HS-5 (cell line): ENCODE data around the gene KIF1A.
"Not testable (repeated sequence)": the region's sequence is repeated elsewhere in the genome, so short reads cannot be mapped to it uniquely, and the experiment has no call there.

ENCODE experiments used
- DNase-seq: peaks from one replicate; pipeline ENCODE4 v3.0.0-alpha.2; 2012; ENCODE audit warnings: low read depth

The KIF1A gene

DNA sequence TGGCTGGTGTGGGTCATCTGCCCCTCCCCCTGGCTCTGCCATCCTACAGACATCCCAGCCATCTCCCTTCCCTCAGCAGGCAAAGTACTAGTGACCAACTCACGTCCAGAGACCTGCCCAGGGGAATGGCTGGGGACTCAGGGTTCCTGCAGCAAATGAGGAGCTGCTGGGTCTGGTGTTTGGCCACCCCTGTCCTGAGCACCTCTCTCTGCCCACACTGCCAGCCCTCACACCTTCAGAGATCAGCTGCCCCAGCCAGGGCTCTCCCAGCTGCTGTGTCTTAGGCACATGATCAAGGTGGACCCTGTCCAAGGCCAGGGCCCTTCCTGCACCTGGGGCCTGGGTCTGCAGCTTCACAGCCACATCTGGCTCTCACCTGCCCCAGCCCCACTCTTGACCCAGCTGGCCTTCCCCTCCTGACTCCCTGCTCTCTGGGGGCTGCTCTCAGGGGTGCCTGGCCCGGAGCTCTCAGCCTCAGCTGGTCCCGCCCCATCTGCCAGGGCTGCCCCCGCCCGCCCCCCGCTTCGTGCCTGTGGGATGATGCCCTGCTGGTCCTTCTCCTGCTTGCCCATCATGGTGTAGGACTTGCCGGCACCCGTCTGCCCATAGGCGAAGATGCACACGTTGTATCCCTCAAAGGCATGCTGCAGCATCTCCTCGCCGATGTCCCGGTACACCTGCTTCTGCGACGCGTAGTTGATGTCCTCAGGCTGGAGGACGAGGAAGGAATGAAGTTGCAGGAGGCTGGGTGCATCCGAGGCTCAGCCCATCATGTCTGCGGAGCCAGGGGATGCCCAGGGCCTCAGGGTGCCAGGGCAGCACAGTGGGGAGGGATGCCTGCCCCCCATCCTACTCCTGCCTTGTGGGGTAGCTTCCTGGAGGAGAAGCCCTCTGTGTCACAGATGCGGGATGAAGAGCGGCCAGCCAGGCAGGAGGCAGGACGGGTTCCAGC, 32.2 kb downstream of the KIF1A start:
- DNase-seq: no peak

DNA sequence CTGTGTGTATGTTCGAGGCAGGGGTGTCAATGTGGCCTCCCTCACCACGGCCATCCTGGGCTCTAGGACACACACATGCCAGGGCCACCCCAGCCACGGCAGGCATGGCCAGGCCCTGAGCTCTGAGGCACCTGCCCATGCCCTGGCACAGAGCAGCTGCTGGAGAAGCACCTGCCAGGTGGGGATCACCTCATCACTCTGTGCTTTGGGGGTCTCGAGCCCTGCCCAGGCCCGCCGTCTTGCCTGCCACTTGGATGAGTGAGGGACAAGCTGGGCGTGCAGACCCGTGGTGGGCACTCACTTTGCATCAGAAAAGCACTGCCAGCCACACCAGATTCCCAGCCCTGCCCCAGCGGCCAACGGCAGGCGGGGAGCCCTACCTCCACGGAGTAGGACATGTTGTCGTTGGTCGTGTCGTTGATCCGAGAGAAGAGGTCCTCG, 33.1 kb downstream of the KIF1A start:
- DNase-seq: no peak

DNA sequence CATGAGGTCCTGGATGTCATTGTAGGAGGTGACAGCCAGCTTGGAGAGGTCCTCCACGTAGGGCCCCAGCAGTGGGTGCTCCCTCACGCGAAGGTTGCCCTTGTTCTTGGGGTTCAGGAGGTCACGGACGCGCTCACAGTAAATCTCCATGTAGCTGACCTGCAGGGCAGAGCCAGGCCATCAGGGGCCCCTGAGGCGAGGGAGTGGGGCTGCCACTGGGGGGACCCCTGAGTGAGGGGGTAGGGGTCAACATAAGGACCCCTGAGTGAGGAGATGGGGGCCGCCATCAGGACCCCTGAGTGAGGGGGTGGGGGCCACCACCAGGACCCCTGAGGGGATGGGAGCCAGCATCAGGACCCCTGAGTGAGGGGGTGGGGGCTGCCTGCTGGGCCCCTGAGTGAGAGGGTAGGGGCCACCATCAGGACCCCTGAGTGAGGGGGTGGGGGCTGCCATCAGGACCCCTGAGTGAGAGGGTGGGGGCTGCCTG, 33.6 kb downstream of the KIF1A start:
- no peak for DNase-seq

DNA sequence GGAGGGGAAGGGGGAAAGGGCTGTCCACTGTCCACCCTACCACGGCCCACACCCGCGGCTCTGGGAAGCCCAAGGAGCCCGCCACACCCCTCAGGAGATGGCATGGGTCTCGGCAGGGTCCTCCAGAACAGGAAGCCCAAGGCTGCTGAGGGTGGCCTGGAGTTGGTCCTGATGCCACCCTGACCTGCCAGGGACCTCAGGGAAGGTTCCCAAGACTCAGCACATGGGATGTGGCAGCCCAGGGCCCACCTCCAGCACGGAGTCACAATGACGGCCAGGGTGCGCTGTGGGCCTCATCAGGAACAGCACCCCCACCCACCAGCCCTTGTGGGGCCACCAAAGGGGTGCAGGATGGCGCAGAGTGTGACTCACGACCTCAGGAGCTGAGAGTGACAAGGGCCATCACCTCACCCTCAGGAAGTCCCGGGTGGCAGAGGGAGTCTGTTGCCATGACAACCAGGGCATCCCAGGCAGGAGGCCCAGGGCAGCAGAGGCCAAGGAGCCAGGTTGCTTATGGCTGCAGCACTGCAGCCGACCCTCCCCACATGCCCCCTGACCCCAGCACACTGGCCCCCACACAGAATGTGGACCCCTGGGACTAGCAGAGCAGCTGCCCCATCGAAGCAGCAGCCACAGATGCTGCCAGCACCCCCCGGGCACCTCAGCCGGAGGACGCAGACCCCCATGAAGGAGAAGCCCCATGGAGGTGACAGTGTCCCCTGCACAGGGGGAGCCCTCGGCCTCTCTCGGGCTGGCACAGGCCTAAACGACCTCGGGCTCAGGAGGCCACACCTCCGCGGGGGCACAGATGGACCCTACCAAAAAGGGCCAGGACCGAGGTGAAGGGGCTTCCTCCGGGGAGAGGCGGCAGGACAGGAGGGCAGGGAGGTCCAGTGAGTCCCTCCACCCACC, 34.3 kb downstream of the KIF1A start:
- no peak for DNase-seq

DNA sequence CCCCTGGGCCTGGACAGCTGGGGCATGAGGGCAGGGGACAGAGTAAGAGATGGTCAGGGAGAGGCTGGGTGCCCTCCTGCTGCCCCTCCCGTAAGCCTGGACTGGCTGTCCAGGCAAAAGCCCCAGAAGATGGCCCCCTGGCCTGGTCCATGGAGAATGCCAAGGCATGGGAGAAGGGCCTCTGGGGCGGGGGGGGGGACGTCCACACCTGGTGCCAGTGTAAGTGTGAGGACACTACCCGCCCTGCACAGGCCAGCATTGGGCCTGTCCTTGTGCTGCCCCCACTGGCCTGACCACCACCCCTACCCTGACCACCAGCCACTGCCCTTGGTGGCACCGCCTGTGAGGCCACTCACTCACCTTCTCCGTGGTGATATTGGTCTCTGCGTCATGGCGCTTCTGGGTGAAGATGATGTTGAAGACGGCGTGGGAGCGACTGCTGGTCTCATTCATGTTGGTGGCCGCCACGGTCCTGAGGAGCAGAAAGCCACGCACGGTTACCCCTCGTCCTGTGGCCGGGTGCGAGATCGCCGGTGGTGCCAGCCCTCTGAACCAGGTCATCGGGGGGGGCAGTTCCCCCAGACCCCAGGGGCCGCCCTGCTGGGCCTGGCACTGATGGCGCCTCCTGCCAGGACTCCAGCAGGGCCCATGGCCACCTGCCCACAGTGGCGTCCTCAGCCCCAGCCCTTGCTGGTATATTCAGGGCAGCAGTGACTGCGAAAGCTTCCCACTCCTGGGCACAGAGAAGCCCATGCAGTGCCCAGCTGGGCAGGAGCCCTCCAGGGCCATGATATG, 35.2 kb downstream of the KIF1A start:
- DNase-seq: no peak

DNA sequence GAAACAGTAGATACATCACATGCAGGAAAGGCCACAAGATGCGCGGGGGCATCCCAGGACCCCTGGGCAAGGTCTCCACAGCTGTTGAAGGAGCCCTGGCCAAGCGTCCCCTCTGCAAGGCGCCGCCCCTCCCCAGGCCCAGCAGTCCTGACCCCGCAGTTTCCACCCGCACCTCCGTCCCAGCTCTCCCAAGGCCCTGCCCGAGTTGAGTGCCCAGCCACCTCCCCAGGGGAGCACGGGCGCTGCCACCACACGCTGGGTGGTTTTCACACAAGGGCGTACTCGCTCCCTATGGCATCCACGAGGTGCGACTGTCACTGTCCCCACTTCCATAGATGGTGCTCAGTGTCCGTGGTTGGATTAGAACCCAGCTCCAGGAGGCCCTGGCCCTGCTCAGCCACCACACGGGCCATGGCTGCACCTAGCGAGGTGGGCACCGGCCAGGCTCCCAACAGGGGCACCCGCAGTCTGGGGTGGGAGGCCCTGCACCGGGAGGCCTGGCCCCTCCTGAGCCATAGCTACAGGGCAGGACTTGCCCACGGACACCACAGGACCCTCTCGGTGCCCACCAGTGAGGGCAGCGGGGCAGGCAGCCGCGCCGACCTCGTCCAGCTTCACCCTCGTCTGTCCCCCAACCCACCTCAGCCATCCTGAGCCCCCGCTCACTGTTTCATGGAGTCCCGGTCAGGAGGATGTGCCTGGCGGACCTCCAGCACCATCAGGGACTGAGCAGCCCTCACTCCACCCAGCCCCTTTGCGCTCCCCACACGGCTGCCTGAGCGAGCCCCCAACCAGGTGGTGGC, 36.0 kb downstream of the KIF1A start:
- no peak for DNase-seq

DNA sequence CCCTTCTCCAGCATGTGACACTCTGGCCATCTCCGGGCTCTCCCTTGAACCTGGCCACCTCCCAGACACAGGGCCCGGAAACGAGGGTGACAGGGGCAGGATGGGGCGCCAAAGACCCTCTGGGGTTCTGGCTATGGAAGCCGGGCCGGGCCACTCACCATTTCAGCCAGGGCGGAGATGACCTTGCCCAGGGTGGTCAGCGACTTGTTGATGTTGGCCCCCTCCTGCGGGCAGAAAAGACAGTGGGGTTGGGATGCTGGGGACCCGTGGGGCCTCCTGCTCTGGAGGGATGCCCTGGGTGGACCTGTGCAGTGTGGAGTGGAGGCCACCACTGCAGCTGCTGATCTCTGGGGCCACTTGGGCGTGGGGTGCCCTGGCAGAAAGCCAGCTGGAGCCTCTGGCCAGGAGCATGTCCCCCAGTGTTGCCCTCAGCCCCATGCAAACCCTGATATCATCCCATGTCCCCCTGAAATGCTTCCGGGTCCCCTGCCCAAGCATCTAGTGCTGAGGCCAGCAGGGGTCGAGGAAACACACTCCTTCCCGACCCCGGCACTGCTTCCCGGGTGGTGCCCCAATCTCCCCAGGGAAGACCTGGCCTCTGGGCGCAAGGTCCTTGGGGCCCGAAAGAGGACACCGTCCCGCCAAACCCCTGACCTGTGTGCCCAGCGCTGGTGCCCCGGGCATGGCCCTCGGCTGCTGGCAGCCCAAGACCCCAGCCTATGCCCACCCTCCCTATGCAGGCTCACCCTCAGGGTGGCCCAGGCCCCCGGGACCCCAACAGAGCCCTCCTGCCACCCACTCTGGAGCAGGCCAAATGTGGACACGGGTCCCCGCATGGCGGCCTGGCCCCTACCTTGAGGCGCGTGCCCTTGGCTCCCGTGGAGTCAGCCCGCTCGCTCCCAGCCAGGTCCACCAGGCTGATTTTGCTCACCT, 36.9 kb downstream of the KIF1A start:
- DNase-seq: no peak

DNA sequence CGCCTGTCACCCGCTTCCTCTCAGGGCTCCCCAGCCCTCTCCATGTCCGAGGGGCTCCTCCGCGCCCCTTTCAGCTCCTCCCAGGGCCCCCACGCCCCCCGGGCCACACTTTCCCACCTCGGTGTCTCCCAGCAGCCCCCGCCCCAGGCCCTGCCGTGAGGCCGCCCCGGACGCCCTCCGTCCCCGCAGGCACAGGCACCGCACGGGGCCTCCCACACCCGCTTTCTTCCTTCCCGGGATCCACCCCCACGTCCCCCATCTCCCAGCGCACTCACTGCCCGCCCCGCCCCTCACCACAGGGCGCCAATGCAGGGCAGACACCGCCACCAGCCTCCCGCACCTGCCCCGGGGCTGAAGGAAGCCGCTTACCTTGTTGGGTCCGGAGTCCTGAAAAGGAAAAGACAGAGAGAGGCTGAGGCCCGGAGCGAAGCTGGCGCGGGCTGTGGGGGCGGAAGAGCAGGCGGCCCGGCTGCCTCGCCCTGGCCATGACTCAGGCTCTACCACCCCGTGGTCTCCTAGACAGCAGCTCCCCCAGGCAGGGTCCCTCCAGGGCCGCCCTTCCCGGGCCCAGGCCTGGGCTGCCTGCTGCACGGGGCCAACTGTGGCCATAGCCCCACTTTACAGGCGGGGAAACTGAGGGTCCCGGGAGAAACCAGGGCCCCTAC, 37.7 kb downstream of the KIF1A start:
- no peak for DNase-seq

DNA sequence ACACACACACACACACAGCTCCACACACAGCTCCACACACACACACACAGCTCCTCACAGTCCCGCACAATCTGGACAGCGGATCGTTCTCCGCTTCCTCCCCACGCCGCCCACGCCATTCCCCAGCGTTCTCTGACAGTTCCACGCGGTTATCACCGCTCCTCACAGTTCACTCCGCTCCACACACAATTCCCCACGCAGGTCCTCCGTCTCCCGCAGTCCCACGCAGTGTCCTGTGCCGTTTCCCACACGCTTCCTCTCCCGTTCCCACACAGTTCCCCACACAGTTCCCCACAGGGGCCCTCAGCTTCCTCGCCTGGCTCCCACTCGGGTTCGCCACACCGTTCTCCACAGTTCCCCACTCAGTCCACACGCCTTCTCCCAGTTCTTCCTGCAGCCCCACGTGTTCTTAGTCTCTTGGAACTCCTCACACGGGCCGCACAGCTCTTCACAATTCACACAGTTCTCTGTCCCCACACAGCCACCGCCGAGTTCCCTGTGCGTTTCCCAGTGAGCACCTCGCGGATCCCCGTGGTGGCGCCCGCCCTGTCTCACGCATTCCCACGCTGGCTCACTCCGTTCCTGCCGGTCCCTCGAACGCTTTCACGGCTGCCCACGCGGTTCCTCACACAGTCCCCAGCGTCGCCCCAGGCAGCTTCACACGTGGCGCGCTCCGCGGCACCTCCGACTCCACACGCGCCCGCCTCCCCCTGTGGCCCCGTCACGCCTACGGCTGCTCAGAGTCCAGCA, 38.4 kb downstream of the KIF1A start:
- DNase-seq: no peak

DNA sequence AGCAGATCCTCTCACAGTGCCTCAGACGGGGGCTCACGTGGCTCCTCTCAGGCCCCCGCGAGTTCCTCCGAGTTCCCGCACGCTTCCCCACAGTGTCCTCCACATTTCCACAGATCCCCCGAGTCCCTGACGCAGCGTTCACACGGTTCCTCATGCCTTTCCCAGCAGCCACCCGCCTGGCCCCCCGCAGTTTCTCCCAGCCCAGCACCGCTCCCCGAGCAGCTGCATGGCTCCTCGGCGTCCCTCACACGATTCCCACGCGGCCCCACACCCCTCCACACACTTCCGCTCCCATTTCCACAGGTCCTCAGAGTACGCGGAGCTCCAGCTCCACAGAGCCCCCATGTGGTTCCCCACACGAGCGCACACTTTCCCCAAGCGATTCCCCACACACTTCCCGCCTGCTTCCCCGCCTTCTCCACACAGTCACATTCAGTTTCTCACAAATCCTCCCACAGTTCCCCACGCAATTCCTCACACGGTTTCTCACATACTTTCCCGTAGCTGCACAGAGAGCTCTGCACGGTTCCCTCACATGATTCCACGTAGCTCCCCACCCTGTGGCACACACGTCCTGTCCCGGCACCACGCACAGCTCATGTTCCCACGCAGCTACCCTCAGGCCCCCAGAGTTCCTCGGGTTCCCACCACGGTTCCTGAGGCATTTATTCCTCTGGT, 39.9 kb downstream of the KIF1A start:
- no peak for DNase-seq

DNA sequence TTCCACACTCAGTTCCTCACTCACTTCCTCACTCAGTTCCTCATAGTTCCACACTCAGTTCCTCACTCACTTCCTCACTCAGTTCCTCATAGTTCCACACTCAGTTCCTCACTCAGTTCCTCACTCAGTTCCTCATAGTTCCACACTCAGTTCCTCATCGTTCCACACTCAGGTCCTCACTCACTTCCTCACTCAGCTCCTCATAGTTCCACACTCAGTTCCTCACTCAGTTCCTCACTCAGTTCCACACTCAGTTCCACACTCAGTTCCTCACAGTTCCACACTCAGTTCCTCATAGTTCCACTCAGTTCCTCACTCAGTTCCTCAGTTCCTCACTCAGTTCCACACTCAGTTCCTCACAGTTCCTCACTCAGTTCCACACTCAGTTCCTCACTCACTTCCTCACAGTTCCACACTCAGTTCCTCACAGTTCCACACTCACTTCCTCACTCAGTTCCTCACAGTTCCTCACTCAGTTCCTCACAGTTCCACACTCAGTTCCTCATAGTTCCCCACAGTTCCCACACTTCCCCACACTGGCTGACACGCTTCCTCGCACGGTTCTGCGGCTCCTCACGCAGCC, 40.7 kb downstream of the KIF1A start:
- not testable (repeated sequence) for DNase-seq

DNA sequence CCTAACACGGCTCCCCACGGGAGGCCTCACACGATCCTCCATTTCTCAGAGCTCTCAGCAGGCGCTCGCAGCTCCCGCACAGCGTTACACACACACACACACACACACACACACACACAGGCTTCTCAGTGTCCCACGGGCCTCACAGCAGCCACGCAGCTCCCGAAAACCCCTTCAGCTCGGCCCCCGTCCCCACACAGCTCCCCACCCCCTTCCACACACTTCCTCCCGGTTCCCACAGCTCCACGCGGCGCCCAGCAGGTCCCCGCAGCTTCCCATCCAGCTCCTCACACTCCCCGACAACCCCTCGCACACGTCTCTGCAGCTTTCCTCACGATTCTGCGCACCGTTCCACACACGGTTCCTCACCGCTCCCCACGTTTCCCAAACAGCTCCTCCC, 41.6 kb downstream of the KIF1A start:
- no peak for DNase-seq

DNA sequence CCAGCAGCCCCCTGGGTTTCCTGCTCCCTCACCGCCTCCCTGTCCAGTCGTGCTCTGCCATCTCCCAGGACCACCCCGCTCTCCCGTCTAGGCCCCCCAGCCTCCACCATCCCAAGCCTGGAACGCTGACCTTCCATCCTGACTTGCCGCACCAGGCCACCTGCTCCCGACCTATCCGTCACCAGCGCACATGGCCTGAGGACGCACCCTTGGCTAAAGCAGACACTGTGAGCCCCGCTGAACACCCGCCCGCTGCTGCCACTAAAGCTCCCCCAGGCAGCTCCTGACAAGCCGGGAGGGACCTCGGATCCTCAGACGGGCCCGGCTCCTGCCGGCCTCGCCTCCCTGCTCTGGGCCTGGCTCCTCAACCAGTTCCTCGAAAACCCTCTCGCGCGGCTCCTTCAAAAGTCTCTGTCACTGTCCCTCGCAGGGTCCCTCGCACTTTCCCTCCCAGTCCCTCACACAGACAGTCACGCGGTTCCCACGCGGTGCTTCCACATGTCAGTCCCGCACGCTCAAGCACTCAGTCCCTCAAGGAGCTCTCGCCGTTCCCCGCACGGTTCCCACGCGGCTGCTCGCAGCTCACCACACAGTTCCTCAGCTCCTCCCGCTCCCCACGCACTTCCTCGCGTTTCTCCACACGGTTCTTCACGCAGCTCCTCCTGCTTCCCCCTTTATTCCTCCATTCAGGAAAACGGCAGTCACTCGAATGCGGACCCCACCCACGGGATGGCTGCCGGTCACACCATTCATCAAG, 42.4 kb downstream of the KIF1A start:
- no peak for DNase-seq

DNA sequence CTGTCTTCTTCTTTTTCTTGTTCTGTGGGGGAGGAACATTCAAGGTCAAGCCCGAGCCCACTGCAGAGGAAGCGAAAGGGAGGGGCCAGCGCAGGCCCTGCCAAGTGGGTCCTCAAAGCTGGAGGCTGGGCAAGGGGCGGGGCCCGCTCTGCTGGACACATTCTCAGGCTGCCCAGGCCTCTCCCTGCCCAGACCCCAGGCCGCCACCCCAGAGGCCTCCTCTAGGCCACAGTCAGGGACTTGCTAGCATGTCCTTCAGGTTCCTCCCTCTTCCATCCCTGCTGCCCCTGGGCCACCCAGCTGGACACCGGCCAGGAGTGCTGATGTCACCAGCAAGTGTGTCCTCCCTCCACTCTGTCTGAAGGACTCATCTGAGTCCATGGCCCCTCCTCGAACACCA, 44.1 kb downstream of the KIF1A start:
- no peak for DNase-seq

DNA sequence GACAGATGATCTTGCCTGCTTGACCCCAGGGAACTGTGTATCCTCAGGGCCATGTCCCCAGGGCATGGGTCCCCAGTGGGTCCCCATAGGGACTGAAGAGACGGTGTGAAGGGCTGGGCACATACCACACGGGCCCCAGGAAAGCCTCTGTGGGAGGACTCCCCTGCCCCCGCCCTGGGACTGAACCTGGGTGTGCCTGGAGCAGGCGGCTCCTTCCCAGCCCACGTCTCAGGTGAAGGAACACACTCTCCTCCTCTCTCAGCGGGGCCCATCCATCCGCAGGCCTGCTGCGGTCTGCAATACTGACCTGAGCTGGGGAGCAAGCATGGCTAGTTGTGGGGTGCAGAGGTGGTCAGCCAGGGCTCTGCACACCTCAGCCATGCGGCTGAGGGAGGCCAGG, 45.2 kb downstream of the KIF1A start:
- DNase-seq: no peak

DNA sequence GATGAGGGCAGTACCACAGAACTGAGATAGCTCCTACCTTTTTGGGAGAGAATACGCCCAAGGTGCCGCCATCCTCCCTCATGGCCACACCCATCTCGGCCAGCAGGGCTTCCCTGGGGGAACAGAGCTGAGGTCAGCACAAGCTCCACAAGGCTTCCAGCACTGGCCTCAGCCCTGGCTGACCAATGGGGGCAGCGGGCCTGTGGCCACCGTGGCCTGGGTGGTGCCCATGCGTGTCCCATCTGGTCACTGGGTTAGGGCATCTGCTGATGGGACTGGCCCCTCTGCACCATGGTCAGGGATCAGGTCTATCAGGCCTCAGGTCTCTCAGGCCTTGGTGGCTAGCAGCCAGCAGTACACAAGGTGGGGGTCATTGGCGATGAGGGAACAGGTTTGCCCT, 50.9 kb downstream of the KIF1A start:
- DNase-seq: no peak

DNA sequence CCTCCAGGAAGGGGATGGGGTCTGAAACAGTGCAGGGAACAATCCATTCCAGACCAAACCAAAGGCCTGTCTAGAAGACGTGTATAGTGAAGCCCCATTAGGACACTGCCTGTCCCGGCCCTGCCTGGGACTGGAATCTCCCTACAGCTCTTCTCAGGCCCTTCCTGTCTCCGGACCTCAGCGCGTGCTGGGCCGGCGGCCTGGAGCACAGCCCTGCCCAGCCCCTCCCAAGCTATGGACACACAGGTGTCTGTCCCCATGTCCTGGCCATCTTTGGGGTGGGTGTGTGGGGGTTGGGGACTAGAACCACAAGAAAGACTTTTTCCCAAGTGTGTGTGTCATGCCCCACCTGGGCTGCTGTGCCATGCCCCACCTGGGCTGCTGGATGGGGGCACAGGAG, 51.8 kb downstream of the KIF1A start:
- DNase-seq: no peak
